Measurements from ENCODE around the gene DIP2B.
"Not testable (repeated sequence)": the region's sequence is repeated elsewhere in the genome, so short reads cannot be mapped to it uniquely, and the experiment has no call there.

DIP2B gene

GRCh38 chr12:50747817-50748216 is 243.0 kb downstream of the DIP2B start:
- no peak for DNase-seq

GRCh38 chr12:50749459-50749882 is 244.7 kb downstream of the DIP2B start:
- DNase-seq = no peak

GRCh38 chr12:50750366-50750765 is 245.6 kb downstream of the DIP2B start:
- DNase-seq = no peak

- no peak for DNase-seq
Measured at GRCh38 chr12:50751948-50752721, 247.3 kb downstream of the DIP2B start.

- DNase-seq = no peak
Measured at GRCh38 chr12:50753232-50753769, 248.5 kb downstream of the DIP2B start.

GRCh38 chr12:50763639-50764285 is 259.0 kb downstream of the DIP2B start, which contains the start of gene ATF1:
Gene ATF1, plus strand, starts transcription at chr12:50764101. Its CDS starts 16,045 bp downstream, at chr12:50780146.
- peak; percentile 83 for DNase-seq

- peak; percentile 6 for DNase-seq
Measured at GRCh38 chr12:50764286-50765094, 259.7 kb downstream of the DIP2B start.

- DNase-seq = no peak
Measured at GRCh38 chr12:50765095-50765911, 260.5 kb downstream of the DIP2B start.

GRCh38 chr12:50768391-50768790 is 263.6 kb downstream of the DIP2B start:
- no peak for DNase-seq

GRCh38 chr12:50768813-50769212 is 264.0 kb downstream of the DIP2B start:
- not testable (repeated sequence) for DNase-seq

- no peak for DNase-seq
Measured at GRCh38 chr12:50771409-50771808, 266.6 kb downstream of the DIP2B start.

GRCh38 chr12:50772470-50772869 is 267.7 kb downstream of the DIP2B start:
- no peak for DNase-seq

- no peak for DNase-seq
Measured at GRCh38 chr12:50772877-50773276, 268.1 kb downstream of the DIP2B start.

GRCh38 chr12:50775251-50775650 is 270.5 kb downstream of the DIP2B start:
- no peak for DNase-seq

GRCh38 chr12:50776749-50777728 is 272.3 kb downstream of the DIP2B start:
- no peak for DNase-seq

GRCh38 chr12:50778663-50779590 is 274.1 kb downstream of the DIP2B start:
- no peak for DNase-seq

GRCh38 chr12:50780013-50780412 is 275.2 kb downstream of the DIP2B start:
- DNase-seq = no peak

GRCh38 chr12:50784501-50784900 is 279.7 kb downstream of the DIP2B start:
- no peak for DNase-seq

GRCh38 chr12:50785406-50786001 is 280.7 kb downstream of the DIP2B start:
- DNase-seq = no peak
